Measurements from ENCODE around the gene RNF41.
"Not testable (repeated sequence)": the region's sequence is repeated elsewhere in the genome, so short reads cannot be mapped to it uniquely, and the experiment has no call there.

The RNF41 gene

GRCh38 chr12:56163533-56164344 is 58.0 kb downstream of the RNF41 start:
- DNase-seq = no peak

- DNase-seq = no peak
These were observed 59.0 kb downstream of the RNF41 start for GRCh38 chr12:56162468-56163290.

- no peak for DNase-seq
These were observed 59.9 kb downstream of the RNF41 start for GRCh38 chr12:56161690-56162351.

GRCh38 chr12:56160894-56161689 is 60.6 kb downstream of the RNF41 start:
- no peak for DNase-seq

GRCh38 chr12:56160193-56160763 is 61.4 kb downstream of the RNF41 start:
- DNase-seq = no peak

- no peak for DNase-seq
These were observed 62.1 kb downstream of the RNF41 start for GRCh38 chr12:56159482-56160192.

GRCh38 chr12:56158926-56159461 is 62.7 kb downstream of the RNF41 start:
- peak; percentile 77 for DNase-seq

- peak; percentile 98 for DNase-seq
These were observed 63.4 kb downstream of the RNF41 start, which contains the start of gene MYL6 for GRCh38 chr12:56158029-56158925. Gene MYL6, plus strand, starts transcription at chr12:56158359. Its CDS starts 43 bp downstream, at chr12:56158402.

- peak; percentile 91 for DNase-seq
These were observed 64.3 kb downstream of the RNF41 start for GRCh38 chr12:56157201-56158028.

GRCh38 chr12:56156464-56157200 is 65.1 kb downstream of the RNF41 start:
- DNase-seq = not testable (repeated sequence)

- DNase-seq = no peak
These were observed 66.4 kb downstream of the RNF41 start for GRCh38 chr12:56155256-56155845.

GRCh38 chr12:56154818-56155217 is 66.9 kb downstream of the RNF41 start:
- no peak for DNase-seq

- DNase-seq = no peak
These were observed 67.4 kb downstream of the RNF41 start for GRCh38 chr12:56154246-56154771.

- DNase-seq = no peak
These were observed 68.0 kb downstream of the RNF41 start for GRCh38 chr12:56153678-56154065.

GRCh38 chr12:56152756-56153677 is 68.7 kb downstream of the RNF41 start:
- DNase-seq = no peak

Data from fibroblast of upper back skin (primary cell).